HepG2 (cell line): Measurements from ENCODE around the gene DUS1L. TPM values are rescaled to one million over a fixed set of nuclear protein-coding genes. Genes with fewer than 3 reads are reported as not detected.

Experiments
- HMG20A ChIP-seq: IDR thresholded peaks from 2 replicates; pipeline ENCODE4 v1.6.1; 2016; ENCODE audit warnings: borderline replicate concordance
- IKZF4 ChIP-seq: sonication (generic); formaldehyde crosslinking; IDR thresholded peaks from 2 replicates; pipeline ENCODE4 v1.5.1; 2020; ENCODE audit warnings: borderline replicate concordance, mild to moderate bottlenecking, low read depth, missing genetic modification reagents; ENCODE audit errors: not compliant biosample characterization
- PAF1 ChIP-seq: IDR thresholded peaks from 2 replicates; pipeline ENCODE4 v1.6.1; 2016; ENCODE audit warnings: missing genetic modification reagents, missing compliant biosample characterization
- RNF219 ChIP-seq: sonication (generic); formaldehyde crosslinking; IDR thresholded peaks from 2 replicates; pipeline ENCODE4 v1.5.0; 2020; ENCODE audit warnings: mild to moderate bottlenecking, missing genetic modification reagents
- ZNF143 ChIP-seq: sonication (generic); formaldehyde crosslinking; IDR thresholded peaks from 2 replicates; pipeline ENCODE4 v1.4.0; 2020; ENCODE audit warnings: missing genetic modification reagents
- ZNF264 ChIP-seq: sonication (generic); formaldehyde crosslinking; IDR thresholded peaks from 2 replicates; pipeline ENCODE4 v1.4.0; 2020; ENCODE audit warnings: missing genetic modification reagents
- ZNF629 ChIP-seq: sonication (generic); formaldehyde crosslinking; conservative IDR thresholded peaks from 2 replicates; pipeline ENCODE4 v1.5.0; 2020; ENCODE audit warnings: missing genetic modification reagents
- ZNF777 ChIP-seq: sonication (generic); formaldehyde crosslinking; IDR thresholded peaks from 2 replicates; pipeline ENCODE4 v1.4.0; 2020; ENCODE audit warnings: missing genetic modification reagents
- ZSCAN20 ChIP-seq: sonication (generic); formaldehyde crosslinking; IDR thresholded peaks from 2 replicates; pipeline ENCODE4 v1.4.0; 2020; ENCODE audit warnings: missing genetic modification reagents, mild to moderate bottlenecking, borderline replicate concordance
- polyA plus RNA-seq, 8 experiments: library from polyadenylated mRNA; depleted of rRNA in 3 of 8; stranded (reverse) in 7 of 8; unstranded in 1 of 8; fragments of >200 nt; fragmentation: Illumina TruSeq in 4 of 8; extraction: Trizol in 4 of 8; gene quantifications; 2 replicates each; pipeline versions ENCODE4 v1.2.1 to v1.2.3, GENCODE V29; 2011 to 2016; ENCODE audit warnings: low read depth in 4 of 8, missing spikeins in 1 of 8, mixed read lengths in 1 of 8; ENCODE audit not compliant: insufficient read depth in 1 of 8
- total RNA-seq, 5 experiments: library from RNA; depleted of rRNA; stranded (reverse); fragments of >200 nt; fragmentation: Illumina TruSeq; extraction: Trizol; gene quantifications; 2 replicates each; pipeline ENCODE4 v1.2.3, GENCODE V29; 2016; ENCODE audit warnings: low read depth in 1 of 5
- TF ChIP-seq, protein P1 (sequence below): sonication (generic); formaldehyde crosslinking; IDR thresholded peaks from 2 replicates; pipeline ENCODE4 v1.4.0; 2020; ENCODE audit warnings: low read depth, missing genetic modification reagents
- TF ChIP-seq, protein P2 (sequence below): sonication (generic); formaldehyde crosslinking; IDR thresholded peaks from 2 replicates; pipeline ENCODE4 v1.8.1; 2023; ENCODE audit warnings: missing genetic modification reagents, inconsistent platforms, borderline replicate concordance
- TF ChIP-seq, protein P3 (sequence below): sonication (generic); formaldehyde crosslinking; IDR thresholded peaks from 2 replicates; pipeline ENCODE4 v1.8.1; 2022; ENCODE audit warnings: mild to moderate bottlenecking, missing genetic modification reagents
- TF ChIP-seq, protein P4 (sequence below): sonication (generic); formaldehyde crosslinking; IDR thresholded peaks from 2 replicates; pipeline ENCODE4 v1.8.0; 2022; ENCODE audit warnings: missing genetic modification reagents, mild to moderate bottlenecking, moderate library complexity, borderline replicate concordance

Gene DUS1L
- total and polyA plus RNA-seq, 2 of the 13 experiments (the other 11 are each of a cell fraction or from before 2014, with no cell fraction given): 81.0 to 109 TPM

DNA sequence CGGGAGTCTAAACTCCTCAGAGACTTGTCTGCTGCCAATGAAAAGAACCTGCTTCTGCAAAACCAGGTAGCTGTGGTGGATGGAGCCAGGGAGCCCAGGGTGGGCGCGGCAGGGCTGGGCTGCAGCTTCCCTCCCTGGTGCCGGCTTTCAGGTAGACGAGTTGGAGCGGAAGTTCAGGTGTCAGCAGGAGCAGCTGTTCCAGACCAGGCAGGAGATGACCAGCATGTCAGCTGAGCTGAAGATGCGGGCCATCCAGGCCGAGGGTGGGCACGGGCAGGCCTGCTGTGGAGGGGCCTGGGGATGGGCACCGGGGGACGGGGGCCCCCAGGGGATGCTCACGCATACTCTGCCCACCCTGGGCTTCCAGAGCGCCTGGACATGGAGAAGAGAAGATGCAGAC lies 37.4 kb downstream of the DUS1L start (continued):
- TF ChIP-seq, protein P1, sequence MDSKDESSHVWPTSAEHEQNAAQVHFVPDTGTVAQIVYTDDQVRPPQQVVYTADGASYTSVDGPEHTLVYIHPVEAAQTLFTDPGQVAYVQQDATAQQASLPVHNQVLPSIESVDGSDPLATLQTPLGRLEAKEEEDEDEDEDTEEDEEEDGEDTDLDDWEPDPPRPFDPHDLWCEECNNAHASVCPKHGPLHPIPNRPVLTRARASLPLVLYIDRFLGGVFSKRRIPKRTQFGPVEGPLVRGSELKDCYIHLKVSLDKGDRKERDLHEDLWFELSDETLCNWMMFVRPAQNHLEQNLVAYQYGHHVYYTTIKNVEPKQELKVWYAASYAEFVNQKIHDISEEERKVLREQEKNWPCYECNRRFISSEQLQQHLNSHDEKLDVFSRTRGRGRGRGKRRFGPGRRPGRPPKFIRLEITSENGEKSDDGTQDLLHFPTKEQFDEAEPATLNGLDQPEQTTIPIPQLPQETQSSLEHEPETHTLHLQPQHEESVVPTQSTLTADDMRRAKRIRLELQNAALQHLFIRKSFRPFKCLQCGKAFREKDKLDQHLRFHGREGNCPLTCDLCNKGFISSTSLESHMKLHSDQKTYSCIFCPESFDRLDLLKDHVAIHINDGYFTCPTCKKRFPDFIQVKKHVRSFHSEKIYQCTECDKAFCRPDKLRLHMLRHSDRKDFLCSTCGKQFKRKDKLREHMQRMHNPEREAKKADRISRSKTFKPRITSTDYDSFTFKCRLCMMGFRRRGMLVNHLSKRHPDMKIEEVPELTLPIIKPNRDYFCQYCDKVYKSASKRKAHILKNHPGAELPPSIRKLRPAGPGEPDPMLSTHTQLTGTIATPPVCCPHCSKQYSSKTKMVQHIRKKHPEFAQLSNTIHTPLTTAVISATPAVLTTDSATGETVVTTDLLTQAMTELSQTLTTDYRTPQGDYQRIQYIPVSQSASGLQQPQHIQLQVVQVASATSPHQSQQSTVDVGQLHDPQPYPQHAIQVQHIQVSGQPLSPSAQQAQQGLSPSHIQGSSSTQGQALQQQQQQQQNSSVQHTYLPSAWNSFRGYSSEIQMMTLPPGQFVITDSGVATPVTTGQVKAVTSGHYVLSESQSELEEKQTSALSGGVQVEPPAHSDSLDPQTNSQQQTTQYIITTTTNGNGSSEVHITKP: no peak
- TF ChIP-seq, protein P2, sequence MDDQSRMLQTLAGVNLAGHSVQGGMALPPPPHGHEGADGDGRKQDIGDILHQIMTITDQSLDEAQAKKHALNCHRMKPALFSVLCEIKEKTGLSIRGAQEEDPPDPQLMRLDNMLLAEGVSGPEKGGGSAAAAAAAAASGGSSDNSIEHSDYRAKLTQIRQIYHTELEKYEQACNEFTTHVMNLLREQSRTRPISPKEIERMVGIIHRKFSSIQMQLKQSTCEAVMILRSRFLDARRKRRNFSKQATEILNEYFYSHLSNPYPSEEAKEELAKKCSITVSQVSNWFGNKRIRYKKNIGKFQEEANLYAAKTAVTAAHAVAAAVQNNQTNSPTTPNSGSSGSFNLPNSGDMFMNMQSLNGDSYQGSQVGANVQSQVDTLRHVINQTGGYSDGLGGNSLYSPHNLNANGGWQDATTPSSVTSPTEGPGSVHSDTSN: no peak
- TF ChIP-seq ZSCAN20 (CRISPR knock-in tag) (no peak), IKZF4 (no peak), HMG20A (no peak), ZNF143 (CRISPR knock-in tag) (no peak), ZNF777 (CRISPR knock-in tag) (no peak), ZNF264 (CRISPR knock-in tag) (no peak), ZNF629 (CRISPR knock-in tag) (no peak), PAF1 (no peak), RNF219 (CRISPR knock-in tag) (no peak)
- TF ChIP-seq, protein P3, sequence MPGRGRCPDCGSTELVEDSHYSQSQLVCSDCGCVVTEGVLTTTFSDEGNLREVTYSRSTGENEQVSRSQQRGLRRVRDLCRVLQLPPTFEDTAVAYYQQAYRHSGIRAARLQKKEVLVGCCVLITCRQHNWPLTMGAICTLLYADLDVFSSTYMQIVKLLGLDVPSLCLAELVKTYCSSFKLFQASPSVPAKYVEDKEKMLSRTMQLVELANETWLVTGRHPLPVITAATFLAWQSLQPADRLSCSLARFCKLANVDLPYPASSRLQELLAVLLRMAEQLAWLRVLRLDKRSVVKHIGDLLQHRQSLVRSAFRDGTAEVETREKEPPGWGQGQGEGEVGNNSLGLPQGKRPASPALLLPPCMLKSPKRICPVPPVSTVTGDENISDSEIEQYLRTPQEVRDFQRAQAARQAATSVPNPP (CRISPR knock-in tag): no peak
- TF ChIP-seq, protein P4, sequence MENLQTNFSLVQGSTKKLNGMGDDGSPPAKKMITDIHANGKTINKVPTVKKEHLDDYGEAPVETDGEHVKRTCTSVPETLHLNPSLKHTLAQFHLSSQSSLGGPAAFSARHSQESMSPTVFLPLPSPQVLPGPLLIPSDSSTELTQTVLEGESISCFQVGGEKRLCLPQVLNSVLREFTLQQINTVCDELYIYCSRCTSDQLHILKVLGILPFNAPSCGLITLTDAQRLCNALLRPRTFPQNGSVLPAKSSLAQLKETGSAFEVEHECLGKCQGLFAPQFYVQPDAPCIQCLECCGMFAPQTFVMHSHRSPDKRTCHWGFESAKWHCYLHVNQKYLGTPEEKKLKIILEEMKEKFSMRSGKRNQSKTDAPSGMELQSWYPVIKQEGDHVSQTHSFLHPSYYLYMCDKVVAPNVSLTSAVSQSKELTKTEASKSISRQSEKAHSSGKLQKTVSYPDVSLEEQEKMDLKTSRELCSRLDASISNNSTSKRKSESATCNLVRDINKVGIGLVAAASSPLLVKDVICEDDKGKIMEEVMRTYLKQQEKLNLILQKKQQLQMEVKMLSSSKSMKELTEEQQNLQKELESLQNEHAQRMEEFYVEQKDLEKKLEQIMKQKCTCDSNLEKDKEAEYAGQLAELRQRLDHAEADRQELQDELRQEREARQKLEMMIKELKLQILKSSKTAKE (CRISPR knock-in tag): no peak
